SK-N-SH (cell line): ENCODE measurements around the gene VKORC1L1. TPM values are rescaled to one million over a fixed set of nuclear protein-coding genes. Genes with fewer than 3 reads are reported as not detected.
A peak's percentile ranks its signal among the peaks of the same experiment; 100 is the strongest.
"Not testable (repeated sequence)": the region's sequence is repeated elsewhere in the genome, so short reads cannot be mapped to it uniquely, and the experiment has no call there.

Experiments used
- CTCF ChIA-PET: fragments of 300-600, 350-600 bp; formaldehyde crosslinking; extraction: SDS; loops from one replicate; lab custom pipeline; 2021; lab: Yijun Ruan, JAX
- POLR2A ChIA-PET: fragments of 350-600 bp; sonication (Branson Sonifier 250); formaldehyde crosslinking; extraction: SDS; loops from one replicate; lab custom pipeline; 2020; ENCODE audit warnings: antibody characterized with exemption, inconsistent platforms; lab: Yijun Ruan, JAX
- DNase-seq: peaks from one replicate; pipeline ENCODE4 v3.0.0; 2012
- H2AFZ ChIP-seq: fragments of 200-600 bp; sonication (generic); 2 replicates; pipeline ENCODE4 v1.8.1; 2016; ENCODE audit warnings: antibody characterized with exemption, mild to moderate bottlenecking, low read depth
- H3F3A ChIP-seq: fragments of 200-600 bp; sonication (generic); replicated peaks from 2 replicates; pipeline ENCODE3; 2016; ENCODE audit warnings: antibody characterized with exemption, mild to moderate bottlenecking; ENCODE audit not compliant: insufficient read depth
- H3K27ac ChIP-seq, 2 experiments: fragments of 200-500 bp in 1 of 2; fragments of 200-600 bp in 1 of 2; sonication (Bioruptor generic) in 1 of 2; sonication (generic), shearing (Covaris generic) in 1 of 2; 2 replicates each; pipeline versions ENCODE4 v1.5.1 to v1.6.1; 2014 to 2016; ENCODE audit warnings: low read depth in 2 of 2, inconsistent platforms in 1 of 2, low read length in 1 of 2, mild to moderate bottlenecking in 1 of 2, mixed read lengths in 1 of 2
- H3K27me3 ChIP-seq: fragments of 200-600 bp; sonication (generic), shearing (Covaris generic); 2 replicates; pipeline ENCODE4 v1.6.1; 2016; ENCODE audit warnings: mixed run types; ENCODE audit not compliant: insufficient read depth
- H3K36me3 ChIP-seq, 2 experiments: fragments of 200-500 bp in 1 of 2; fragments of 200-600 bp in 1 of 2; sonication (Bioruptor generic) in 1 of 2; sonication (generic) in 1 of 2; replicated peaks in 1 of 2; 2 replicates each; pipeline versions ENCODE3 to v1.5.1; 2014 to 2016; ENCODE audit warnings: low read length in 1 of 2, mild to moderate bottlenecking in 1 of 2; ENCODE audit not compliant: insufficient read depth in 2 of 2, control insufficient read depth in 1 of 2
- H3K4me1 ChIP-seq, 2 experiments: fragments of 200-500 bp in 1 of 2; fragments of 200-600 bp in 1 of 2; sonication (Bioruptor generic) in 1 of 2; sonication (generic), shearing (Covaris generic) in 1 of 2; 2 replicates each; pipeline versions ENCODE4 v1.5.1 to v1.6.1; 2014 to 2016; ENCODE audit warnings: low read depth in 1 of 2, low read length in 1 of 2, mixed run types in 1 of 2; ENCODE audit not compliant: insufficient read depth in 2 of 2, control insufficient read depth in 1 of 2
- H3K4me2 ChIP-seq: fragments of 200-600 bp; sonication (generic), shearing (Covaris generic); 2 replicates; pipeline ENCODE4 v1.6.1; 2017; ENCODE audit warnings: mixed run types
- H3K4me3 ChIP-seq, 2 experiments: fragments of 200-500 bp in 1 of 2; fragments of 200-600 bp in 1 of 2; sonication (Bioruptor generic) in 1 of 2; sonication (generic), shearing (Covaris generic) in 1 of 2; 2 replicates each; pipeline versions ENCODE4 v1.5.1 to v1.8.1; 2014 to 2016; ENCODE audit warnings: low read depth in 2 of 2, inconsistent platforms in 1 of 2, low read length in 1 of 2, mild to moderate bottlenecking in 1 of 2, mixed read lengths in 1 of 2, moderate library complexity in 1 of 2
- H3K79me2 ChIP-seq: fragments of 200-600 bp; sonication (generic); 2 replicates; pipeline ENCODE4 v1.8.1; 2017; ENCODE audit warnings: mild to moderate bottlenecking; ENCODE audit not compliant: insufficient read depth
- H3K9ac ChIP-seq: fragments of 200-600 bp; sonication (generic); 2 replicates; pipeline ENCODE4 v1.6.1; 2017; ENCODE audit warnings: mixed run types
- H3K9me2 ChIP-seq: fragments of 200-600 bp; sonication (generic); 2 replicates; pipeline ENCODE4 v1.6.1; 2017; ENCODE audit warnings: mixed run types
- H3K9me3 ChIP-seq: fragments of 200-600 bp; sonication (generic); 2 replicates; pipeline ENCODE4 v1.6.1; 2017; ENCODE audit warnings: mixed run types, mild to moderate bottlenecking, moderate library complexity
- H4K20me1 ChIP-seq: fragments of 200-600 bp; sonication (generic); 2 replicates; pipeline ENCODE4 v1.6.1; 2017; ENCODE audit warnings: mild to moderate bottlenecking, mixed run types; ENCODE audit not compliant: insufficient read depth
- EZH2phosphoT487 ChIP-seq: fragments of 200-600 bp; sonication (generic); IDR thresholded peaks from 2 replicates; pipeline ENCODE4 v1.6.1; 2017; ENCODE audit warnings: low read depth, mixed run types, mild to moderate bottlenecking, antibody characterized with exemption, moderate library complexity, borderline replicate concordance
- FOSL2 ChIP-seq: IDR thresholded peaks from 2 replicates; pipeline ENCODE4 v1.4.0; 2012; ENCODE audit warnings: low read depth, mild to moderate bottlenecking, moderate library complexity, borderline replicate concordance
- FOXJ3 ChIP-seq: sonication (generic); formaldehyde crosslinking; IDR thresholded peaks from 2 replicates; pipeline ENCODE4 v1.5.1; 2020; ENCODE audit warnings: mild to moderate bottlenecking, missing genetic modification reagents
- JUND ChIP-seq: IDR thresholded peaks from 2 replicates; pipeline ENCODE4 v1.4.0; 2012
- MAX ChIP-seq: IDR thresholded peaks from 2 replicates; pipeline ENCODE4 v1.4.0; 2012; ENCODE audit warnings: low read depth
- NFIC ChIP-seq: IDR thresholded peaks from 2 replicates; pipeline ENCODE4 v1.4.0; 2012; ENCODE audit warnings: borderline replicate concordance
- NRF1 ChIP-seq: IDR thresholded peaks from 2 replicates; pipeline ENCODE4 v1.6.1; 2012; ENCODE audit warnings: low read depth, mild to moderate bottlenecking, low read length
- PBX3 ChIP-seq: IDR thresholded peaks from 2 replicates; pipeline ENCODE4; 2012
- RAD21 ChIP-seq: IDR thresholded peaks from 2 replicates; pipeline ENCODE4 v1.6.1; 2012; ENCODE audit warnings: mild to moderate bottlenecking, low read length
- REST ChIP-seq: IDR thresholded peaks from 2 replicates; pipeline ENCODE4 v1.6.1; 2012; ENCODE audit warnings: mild to moderate bottlenecking, low read depth, low read length, moderate library complexity
- SMC3 ChIP-seq: IDR thresholded peaks from 2 replicates; pipeline ENCODE4 v1.6.1; 2012; ENCODE audit warnings: low read depth, low read length, improper control_type of control experiment
- USF1 ChIP-seq: IDR thresholded peaks from 2 replicates; pipeline ENCODE4 v1.4.0; 2012; ENCODE audit warnings: low read depth, borderline replicate concordance
- WGBS: methylation state at CpG from one replicate; pipeline ENCODE4 v1.1.6; 2017; ENCODE audit warnings: low lambda C conversion rate; 5-methylcytosine and 5-hydroxymethylcytosine counted together
- polyA plus RNA-seq, 3 experiments: library from polyadenylated mRNA; depleted of rRNA; stranded (reverse); fragments of >200 nt; gene quantifications; 2 replicates each; pipeline ENCODE4 v1.2.3, GENCODE V29; 2012

Gene VKORC1L1
- polyA plus RNA-seq, 1 of the 3 experiments (the other 2 are of a cell fraction): 14.7 TPM

- Histone ChIP-seq H3F3A (no peaks in the 10 kb centered on the region), H3K4me2 (no peak overlapping the region), H3K9me2 (no peaks in the 10 kb centered on the region), H3K27me3 (no peaks in the 10 kb centered on the region), H2AFZ (peak overlapping the region; percentile 60; the same call in 1 of the 2 replicates), H3K79me2 (peaks cover 28% of the 10 kb centered on the region), H4K20me1 (peaks cover 8% of the 10 kb centered on the region; the same call in 1 of the 2 replicates), H3K9me3 (no peaks in the 10 kb centered on the region), H3K36me3 (peaks cover 0 to 5% of the 10 kb centered on the region in 2 experiments), H3K4me3 (no peak overlapping the region), H3K27ac (no peak overlapping the region), H3K9ac (no peak overlapping the region), H3K4me1 (peaks cover 13 to 15% of the 10 kb centered on the region in 2 experiments; a peak in 1 of 4 replicates)
- ChIA-PET CTCF (interaction anchor here (0.6 kb wide), 1 partner anchor 993 kb away, joined by 3 read pairs; no protein-coding TSS in a partner anchor), POLR2A (no interaction called here)
- no peak for DNase-seq
- TF ChIP-seq MAX: no peak
- TF ChIP-seq FOXJ3 (CRISPR knock-in tag): no peak
- TF ChIP-seq RAD21: no peak
- TF ChIP-seq NFIC: peak; percentile 65
- 91% methylated on average over 10 of the region's 10 CpGs for WGBS
Observed at GRCh38 chr7:65983965-65984658, 111.2 kb downstream of the VKORC1L1 start.

GRCh38 chr7:65988084-65988483, 115.2 kb downstream of the VKORC1L1 start:
- DNase-seq: no peak
- no peaks in the 10 kb centered on the region for H3K9me2 ChIP-seq
- no peaks in the 10 kb centered on the region for H3F3A ChIP-seq
- CTCF ChIA-PET: no interaction called here
- H3K27ac ChIP-seq: no peak overlapping the region
- no peak overlapping the region for H2AFZ ChIP-seq
- no peak overlapping the region for H3K4me3 ChIP-seq
- no peaks in the 10 kb centered on the region for H3K9me3 ChIP-seq
- H3K4me2 ChIP-seq: no peak overlapping the region
- H3K27me3 ChIP-seq: no peaks in the 10 kb centered on the region
- no peaks in the 10 kb centered on the region for H3K79me2 ChIP-seq
- H3K4me1 ChIP-seq: 0 out of 4 replicates have a peak, but pooled peaks cover 0 to 6% of the 10 kb centered on the region in 2 experiments
- POLR2A ChIA-PET: no interaction called here
- no peaks in the 10 kb centered on the region for H3K36me3 ChIP-seq
- H3K9ac ChIP-seq: no peak overlapping the region
- TF ChIP-seq USF1: no peak
- no peak for TF ChIP-seq PBX3
- no peak for TF ChIP-seq FOXJ3 (CRISPR knock-in tag)
- no peak for TF ChIP-seq EZH2phosphoT487
- no peak for TF ChIP-seq SMC3
- no peak for TF ChIP-seq JUND
- TF ChIP-seq NRF1: no peak
- no peak for TF ChIP-seq FOSL2
- no peak for TF ChIP-seq REST
- TF ChIP-seq, all 33 proteins: peak for 0
- H4K20me1 ChIP-seq: no peaks in the 10 kb centered on the region
- 91% methylated on average over 4 of the region's 4 CpGs for WGBS

- H3K27me3 ChIP-seq, H3K9me2 ChIP-seq, H3K79me2 ChIP-seq, H3K4me3 ChIP-seq, H2AFZ ChIP-seq, DNase-seq, H3K4me2 ChIP-seq, H3K9me3 ChIP-seq, H3K9ac ChIP-seq, H3K27ac ChIP-seq, H4K20me1 ChIP-seq, H3F3A ChIP-seq, H3K36me3 ChIP-seq, POLR2A ChIA-PET, H3K4me1 ChIP-seq: not testable (repeated sequence)
- 84% methylated on average over 1 of the region's 1 CpG for WGBS
- CTCF ChIA-PET: interaction anchor here (1.8 kb wide), 1 partner anchor 19 kb away, joined by 4 read pairs; no protein-coding TSS in a partner anchor
Observed at GRCh38 chr7:65988503-65988902, 115.6 kb downstream of the VKORC1L1 start.
